HepG2 (cell line): Measurements from ENCODE around the gene POGLUT3. TPM values are rescaled to one million over a fixed set of nuclear protein-coding genes. Genes with fewer than 3 reads are reported as not detected.

ENCODE experiments used
- CENPX ChIP-seq: sonication (generic); formaldehyde crosslinking; IDR thresholded peaks from 2 replicates; pipeline ENCODE4 v1.9.0; 2021; ENCODE audit warnings: mild to moderate bottlenecking, missing genetic modification reagents, moderate library complexity
- E2F2 ChIP-seq: sonication (generic); formaldehyde crosslinking; IDR thresholded peaks from 2 replicates; pipeline ENCODE4 v1.4.0; 2020; ENCODE audit warnings: missing genetic modification reagents, borderline replicate concordance
- ERF ChIP-seq: IDR thresholded peaks from 2 replicates; pipeline ENCODE4 v1.6.1; 2018; ENCODE audit warnings: missing biosample characterization, missing genetic modification reagents
- NFE2L1 ChIP-seq: sonication (generic); formaldehyde crosslinking; IDR thresholded peaks from 2 replicates; pipeline ENCODE4 v1.4.0; 2020; ENCODE audit warnings: missing genetic modification reagents, mild to moderate bottlenecking, borderline replicate concordance
- PCBP1 ChIP-seq: fragments of 200-400 bp; formaldehyde crosslinking; IDR thresholded peaks from 2 replicates; pipeline ENCODE4 v1.6.1; 2017; ENCODE audit warnings: mild to moderate bottlenecking, low read depth, low read length, borderline replicate concordance
- PRMT3 ChIP-seq: sonication (generic); formaldehyde crosslinking; IDR thresholded peaks from 2 replicates; pipeline ENCODE4 v1.8.1; 2022; ENCODE audit warnings: low read depth, mild to moderate bottlenecking, moderate library complexity, missing genetic modification reagents, borderline replicate concordance
- RNF2 ChIP-seq: fragments of 450-650 bp; conservative IDR thresholded peaks from 2 replicates; pipeline ENCODE4 v1.6.1; 2016; ENCODE audit warnings: low read depth
- SCMH1 ChIP-seq: sonication (generic); formaldehyde crosslinking; IDR thresholded peaks from 2 replicates; pipeline ENCODE4 v1.9.0; 2021; ENCODE audit warnings: missing genetic modification reagents, mild to moderate bottlenecking, borderline replicate concordance
- SIN3B ChIP-seq: fragments of 150-350 bp; IDR thresholded peaks from 2 replicates; pipeline ENCODE4 v1.6.1; 2014; ENCODE audit warnings: low read length
- SMARCC2 ChIP-seq: fragments of 450-650 bp; IDR thresholded peaks from 2 replicates; pipeline ENCODE4 v1.6.1; 2017; ENCODE audit warnings: antibody characterized with exemption, mild to moderate bottlenecking
- SP5 ChIP-seq: IDR thresholded peaks from 2 replicates; pipeline ENCODE4 v1.6.1; 2016; ENCODE audit warnings: low read depth, borderline replicate concordance
- THAP9 ChIP-seq: sonication (generic); formaldehyde crosslinking; IDR thresholded peaks from 2 replicates; pipeline ENCODE4; 2020; ENCODE audit warnings: missing genetic modification reagents, mild to moderate bottlenecking, borderline replicate concordance
- TMF1 ChIP-seq: sonication (generic); formaldehyde crosslinking; IDR thresholded peaks from 2 replicates; pipeline ENCODE4 v1.8.1; 2022; ENCODE audit warnings: low read depth, missing genetic modification reagents
- ZBTB3 ChIP-seq: sonication (generic); formaldehyde crosslinking; IDR thresholded peaks from 2 replicates; pipeline ENCODE4 v1.4.0; 2020; ENCODE audit warnings: low read depth, mild to moderate bottlenecking, moderate library complexity, missing genetic modification reagents, borderline replicate concordance
- ZBTB42 ChIP-seq: sonication (generic); formaldehyde crosslinking; IDR thresholded peaks from 2 replicates; pipeline ENCODE4 v1.5.0; 2020; ENCODE audit warnings: mild to moderate bottlenecking, missing genetic modification reagents
- ZNF234 ChIP-seq: sonication (generic); formaldehyde crosslinking; conservative IDR thresholded peaks from 2 replicates; pipeline ENCODE4 v1.5.1; 2020; ENCODE audit warnings: mild to moderate bottlenecking, missing genetic modification reagents
- ZNF280B ChIP-seq: sonication (generic); formaldehyde crosslinking; IDR thresholded peaks from 2 replicates; pipeline ENCODE4 v1.5.0; 2020; ENCODE audit warnings: missing genetic modification reagents, mild to moderate bottlenecking, borderline replicate concordance
- ZNF614 ChIP-seq: IDR thresholded peaks from 2 replicates; pipeline ENCODE4 v1.6.1; 2018; ENCODE audit warnings: missing biosample characterization, missing genetic modification reagents, inconsistent platforms, borderline replicate concordance
- ZNF75D ChIP-seq: sonication (generic); formaldehyde crosslinking; IDR thresholded peaks from 2 replicates; pipeline ENCODE4 v1.8.1; 2023; ENCODE audit warnings: missing genetic modification reagents, mild to moderate bottlenecking, borderline replicate concordance
- ZNF839 ChIP-seq: sonication (generic); formaldehyde crosslinking; IDR thresholded peaks from 2 replicates; pipeline ENCODE4 v1.4.0; 2020; ENCODE audit warnings: missing genetic modification reagents, mild to moderate bottlenecking, borderline replicate concordance
- ZSCAN29 ChIP-seq: sonication (generic); formaldehyde crosslinking; conservative IDR thresholded peaks from 2 replicates; pipeline ENCODE4 v1.4.0; 2020; ENCODE audit warnings: mild to moderate bottlenecking, missing genetic modification reagents
- ZSCAN9 ChIP-seq: IDR thresholded peaks from 2 replicates; pipeline ENCODE4 v1.6.1; 2016; ENCODE audit warnings: borderline replicate concordance
- polyA plus RNA-seq, 8 experiments: library from polyadenylated mRNA; depleted of rRNA in 3 of 8; stranded (reverse) in 7 of 8; unstranded in 1 of 8; fragments of >200 nt; fragmentation: Illumina TruSeq in 4 of 8; extraction: Trizol in 4 of 8; gene quantifications; 2 replicates each; pipeline versions ENCODE4 v1.2.1 to v1.2.3, GENCODE V29; 2011 to 2016; ENCODE audit warnings: low read depth in 4 of 8, missing spikeins in 1 of 8, mixed read lengths in 1 of 8; ENCODE audit not compliant: insufficient read depth in 1 of 8
- total RNA-seq, 5 experiments: library from RNA; depleted of rRNA; stranded (reverse); fragments of >200 nt; fragmentation: Illumina TruSeq; extraction: Trizol; gene quantifications; 2 replicates each; pipeline ENCODE4 v1.2.3, GENCODE V29; 2016; ENCODE audit warnings: low read depth in 1 of 5

POGLUT3 gene
- total and polyA plus RNA-seq, 2 of the 13 experiments (the other 11 are each of a cell fraction or from before 2014, with no cell fraction given): 14.3 to 22.0 TPM

- TF ChIP-seq TMF1 (CRISPR knock-in tag) (no peak), SMARCC2 (no peak), RNF2 (peak; percentile 46), E2F2 (CRISPR knock-in tag) (peak; percentile 70; the same call in 1 of the 2 replicates), ZBTB3 (CRISPR knock-in tag) (no peak), ZNF75D (CRISPR knock-in tag) (no peak), ZSCAN29 (CRISPR knock-in tag) (no peak), ZNF839 (CRISPR knock-in tag) (no peak; the same call in 1 of the 2 replicates), ZSCAN9 (no peak), PRMT3 (CRISPR knock-in tag) (peak; percentile 43; the same call in 1 of the 2 replicates), CENPX (CRISPR knock-in tag) (no peak), ZNF614 (CRISPR knock-in tag) (no peak), PCBP1 (no peak), NFE2L1 (CRISPR knock-in tag) (no peak), ZNF280B (CRISPR knock-in tag) (peak; percentile 83; the same call in 1 of the 2 replicates), ZNF234 (peak; percentile 69; the same call in 1 of the 2 replicates), ZBTB42 (CRISPR knock-in tag) (no peak), ERF (CRISPR knock-in tag) (no peak), SIN3B (no peak), SCMH1 (no peak), THAP9 (CRISPR knock-in tag) (no peak), SP5 (peak; percentile 66; the same call in 1 of the 2 replicates)
These were observed at the start of gene POGLUT3 (continued) for GRCh38 chr11:108498046-108498815.
